ENCODE results near the gene SH3BGRL2.
A peak's percentile ranks its signal among the peaks of the same experiment; 100 is the strongest.
"Not testable (repeated sequence)": the region's sequence is repeated elsewhere in the genome, so short reads cannot be mapped to it uniquely, and the experiment has no call there.

The SH3BGRL2 gene

GRCh38 chr6:79704200-79704599 is 73.1 kb downstream of the SH3BGRL2 start:
- DNase-seq: no peak

- DNase-seq: no peak
These were observed 74.4 kb downstream of the SH3BGRL2 start for GRCh38 chr6:79705456-79705995.

- DNase-seq: no peak
These were observed 75.4 kb downstream of the SH3BGRL2 start for GRCh38 chr6:79706527-79706926.

- no peak for DNase-seq
These were observed 76.5 kb downstream of the SH3BGRL2 start for GRCh38 chr6:79707621-79708020.

- no peak for DNase-seq
These were observed 77.1 kb downstream of the SH3BGRL2 start for GRCh38 chr6:79708095-79708791.

- DNase-seq: peak in 1 of 2 experiments; percentile 14
These were observed 79.0 kb downstream of the SH3BGRL2 start for GRCh38 chr6:79710127-79710526.

GRCh38 chr6:79711167-79711566 is 80.0 kb downstream of the SH3BGRL2 start:
- no peak for DNase-seq

GRCh38 chr6:79712144-79712543 is 81.0 kb downstream of the SH3BGRL2 start:
- DNase-seq: no peak

GRCh38 chr6:79712616-79713135 is 81.5 kb downstream of the SH3BGRL2 start:
- DNase-seq: no peak

- no peak for DNase-seq
These were observed 82.7 kb downstream of the SH3BGRL2 start for GRCh38 chr6:79713701-79714322.

- DNase-seq: no peak
These were observed 86.9 kb downstream of the SH3BGRL2 start for GRCh38 chr6:79717989-79718388.

- no peak for DNase-seq
These were observed 87.5 kb downstream of the SH3BGRL2 start for GRCh38 chr6:79718509-79719247.

GRCh38 chr6:79719248-79719960 is 88.3 kb downstream of the SH3BGRL2 start:
- DNase-seq: no peak

GRCh38 chr6:79724816-79725215 is 93.7 kb downstream of the SH3BGRL2 start:
- no peak for DNase-seq

GRCh38 chr6:79731471-79731870 is 100.3 kb downstream of the SH3BGRL2 start:
- DNase-seq: no peak

- no peak for DNase-seq
These were observed 102.3 kb downstream of the SH3BGRL2 start for GRCh38 chr6:79733388-79733787.

- no peak for DNase-seq
These were observed 103.2 kb downstream of the SH3BGRL2 start for GRCh38 chr6:79734374-79734773.

- no peak for DNase-seq
These were observed 104.1 kb downstream of the SH3BGRL2 start for GRCh38 chr6:79735183-79735582.

- DNase-seq: no peak
These were observed 106.0 kb downstream of the SH3BGRL2 start for GRCh38 chr6:79737172-79737571.

GRCh38 chr6:79742030-79742429 is 110.9 kb downstream of the SH3BGRL2 start:
- DNase-seq: no peak

GRCh38 chr6:79745282-79745681 is 114.2 kb downstream of the SH3BGRL2 start:
- not testable (repeated sequence) for DNase-seq

- not testable (repeated sequence) for DNase-seq
These were observed 115.2 kb downstream of the SH3BGRL2 start for GRCh38 chr6:79746325-79746724.

GRCh38 chr6:79750806-79751205 is 119.7 kb downstream of the SH3BGRL2 start:
- DNase-seq: peak; percentile 9 to 45

Measured in NCI-H187 (cell line).